Adrenal gland (tissue), 12 donors: ENCODE measurements around the gene FOXJ1. TPM values are rescaled to one million over a fixed set of nuclear protein-coding genes. Genes with fewer than 3 reads are reported as not detected.

Experiments
- DNase-seq, 7 donors: peaks; one replicate each; pipeline ENCODE4 v3.0.0-alpha.2; 2019 to 2020
- H3K27ac ChIP-seq, 5 donors: fragments of 200-600 bp; sonication (generic) in 4 of 5; 1 replicate in 3 of 5; 2 replicates in 2 of 5; pipeline versions ENCODE4 v1.5.1 to v1.8.0; 2016 to 2020; ENCODE audit warnings: mild to moderate bottlenecking in 1 of 5
- H3K27me3 ChIP-seq: fragments of 200-600 bp; 2 replicates; pipeline ENCODE4 v1.8.0; 2021
- H3K36me3 ChIP-seq, 2 donors: fragments of 200-600 bp; replicated peaks in 1 of 2; 1 replicate in 1 of 2; 2 replicates in 1 of 2; pipeline versions ENCODE4 v1.5.1 to v1.8.0; 2018 to 2022
- H3K4me1 ChIP-seq, 2 donors: fragments of 200-600 bp; replicated peaks in 1 of 2; 1 replicate in 1 of 2; 2 replicates in 1 of 2; pipeline versions ENCODE4 v1.5.1 to v1.8.0; 2018 to 2021
- H3K4me3 ChIP-seq, 4 donors: fragments of 200-600 bp; sonication (generic) in 3 of 4; one replicate each; pipeline ENCODE4 v1.5.1; 2016 to 2018
- H3K9me3 ChIP-seq, 3 donors: fragments of 200-600 bp; sonication (generic) in 1 of 3; replicated peaks in 1 of 3; 1 replicate in 2 of 3; 2 replicates in 1 of 3; pipeline versions ENCODE4 v1.5.1 to v1.8.0; 2016 to 2021
- CTCF ChIP-seq, 6 experiments: fragments of 450-650 bp in 4 of 6; fragments of 200-600 bp in 2 of 6; sonication (generic) in 1 of 6; IDR thresholded peaks; 1 replicate in 5 of 6; 2 replicates in 1 of 6; pipeline versions ENCODE4 v1.5.1 to v1.8.0; 2016 to 2021; ENCODE audit warnings: antibody characterized with exemption in 6 of 6, mild to moderate bottlenecking in 2 of 6, moderate library complexity in 1 of 6
- POLR2A ChIP-seq, 2 donors: fragments of 450-650 bp; IDR thresholded peaks; one replicate each; pipeline ENCODE4 v1.6.1; 2017; ENCODE audit warnings: antibody characterized with exemption in 2 of 2, mild to moderate bottlenecking in 2 of 2, moderate library complexity in 1 of 2
- WGBS, 4 donors: extraction: QIAGEN DNeasy Blood & Tissue Kit in 2 of 4; methylation state at CpG; one replicate each; pipeline versions ENCODE4 v1.1.5 to v1.1.7; 2013 to 2017; 5-methylcytosine and 5-hydroxymethylcytosine counted together
- intact Hi-C, 2 donors: fragments of 100-400 bp; cut with DNase I; formaldehyde crosslinking; loops; one replicate each; pipeline versions ENCODE4 v1.14.1 to v1.15.0; 2022 to 2023
- polyA plus RNA-seq, 3 donors: library from polyadenylated mRNA; stranded (reverse); fragments of 200-250 nt in 2 of 3; fragments of 350-450 nt in 1 of 3; fragmentation: Illumina TruSeq in 1 of 3; extraction: RNeasy Lipid Tissue Mini Kit (QIAGEN cat#74804) in 1 of 3; gene quantifications; one replicate each; pipeline ENCODE4 v1.2.3, GENCODE V29; 2013 to 2014
- total RNA-seq, 9 donors: library from RNA; depleted of rRNA in 4 of 9; stranded (reverse); fragments of >200 nt in 4 of 9; fragments of 120-200 nt in 1 of 9; fragmentation: NEBNext Ultra II Directional in 1 of 9; extraction: Animal tissue kit (Norgen Biotek cat#: 25700) in 1 of 9; gene quantifications; one replicate each; pipeline versions ENCODE4 v1.1.0 to v1.2.4, GENCODE V29; 2013 to 2023
- donor health status: healthy with polysubstance abuse.
- donor health status: Bipolar disorder and iron deficiency.
- donor health status: DM: yes; HTN: yes; CAD: no.
- donor health status: DM: no; HTN: no; CAD: no.
- donor health status: DM: no; HTN: no; CAD: no.
- donor health status: DM: yes; HTN: yes; CAD: no.

The FOXJ1 gene
- total and polyA plus RNA-seq, 12 donors: 0.06 to 0.18 (median 0.07) TPM; not detected in 9

- H3K36me3 ChIP-seq: peaks cover 0 to 95% of the 10 kb centered on the region in 2 donors
- no peaks in the 10 kb centered on the region for H3K4me1 ChIP-seq
- H3K27ac ChIP-seq: no peak overlapping the region
- intact Hi-C loops: no loop called here
- H3K4me3 ChIP-seq: no peak overlapping the region
- TF ChIP-seq CTCF (IDR thresholded peaks at IDR 0.05) (no peak), POLR2A (IDR thresholded peaks at IDR 0.05) (no peak)
- DNase-seq: no peak
- WGBS, 4 donors: 75 to 88% (median 83%) methylated on average over 22 to 23 of the region's 23 CpGs
- no peaks in the 10 kb centered on the region for H3K9me3 ChIP-seq
- H3K27me3 ChIP-seq: no peaks in the 10 kb centered on the region
These were observed 49.3 kb downstream of the FOXJ1 start for GRCh38 chr17:76091526-76092286.

- Histone ChIP-seq H3K4me3 (no peak overlapping the region), H3K36me3 (peaks cover 0 to 95% of the 10 kb centered on the region in 2 donors), H3K27me3 (no peaks in the 10 kb centered on the region), H3K4me1 (no peaks in the 10 kb centered on the region), H3K9me3 (no peaks in the 10 kb centered on the region), H3K27ac (no peak overlapping the region)
- DNase-seq: no peak
- no peak for TF ChIP-seq CTCF (IDR thresholded peaks at IDR 0.05)
- TF ChIP-seq POLR2A (IDR thresholded peaks at IDR 0.05): no peak
- WGBS, 4 donors: 85 to 89% (median 88%) methylated on average over 8 to 17 of the region's 17 CpGs
- intact Hi-C loops: no loop called here
These were observed 50.4 kb downstream of the FOXJ1 start for GRCh38 chr17:76090517-76091129.

GRCh38 chr17:76089680-76090516, 51.1 kb downstream of the FOXJ1 start:
- no peak overlapping the region for H3K4me3 ChIP-seq
- 89 to 98% (median 94%) methylated on average over 14 to 32 of the region's 32 CpGs for WGBS, 4 donors
- H3K9me3 ChIP-seq: no peaks in the 10 kb centered on the region
- no peak for DNase-seq
- no peaks in the 10 kb centered on the region for H3K27me3 ChIP-seq
- no peak overlapping the region for H3K27ac ChIP-seq
- TF ChIP-seq CTCF (IDR thresholded peaks at IDR 0.05): no peak
- no peak for TF ChIP-seq POLR2A (IDR thresholded peaks at IDR 0.05)
- peaks cover 0 to 95% of the 10 kb centered on the region in 2 donors for H3K36me3 ChIP-seq
- no peaks in the 10 kb centered on the region for H3K4me1 ChIP-seq
- intact Hi-C loops: no loop called here
